HL-60 (cell line): ENCODE measurements around the gene HNRNPUL1.

Source experiments
- CTCF ChIP-seq: IDR thresholded peaks from one replicate; pipeline ENCODE4 v1.5.1; 2011; ENCODE audit warnings: low read length, control low read depth, inconsistent platforms; ENCODE audit not compliant: insufficient read depth
- GABPA ChIP-seq: IDR thresholded peaks from 2 replicates; pipeline ENCODE4 v1.6.1; 2012; ENCODE audit warnings: low read depth
- POLR2AphosphoS5 ChIP-seq: IDR thresholded peaks from 2 replicates; pipeline ENCODE4 v1.6.1; 2012; ENCODE audit warnings: low read depth
- REST ChIP-seq: IDR thresholded peaks from 2 replicates; pipeline ENCODE4 v1.6.1; 2012; ENCODE audit warnings: low read depth; ENCODE audit not compliant: insufficient replicate concordance
- SPI1 ChIP-seq: IDR thresholded peaks from 2 replicates; pipeline ENCODE4 v1.6.1; 2012; ENCODE audit warnings: low read depth, mild to moderate bottlenecking, borderline replicate concordance

GRCh38 chr19:41321600-41322270 is 57.6 kb downstream of the HNRNPUL1 start:
- TF ChIP-seq CTCF (peak; percentile 35), POLR2AphosphoS5 (no peak; the same call in 1 of the 2 replicates), REST (no peak), GABPA (no peak), SPI1 (no peak)
